Cardiac fibroblast (primary cell): ENCODE data around the gene JADE3.
A peak's percentile ranks its signal among the peaks of the same experiment; 100 is the strongest.

Experiments used
- DNase-seq, 2 donors: peaks; one replicate each; pipeline versions ENCODE4 v3.0.0 to v3.0.0-alpha.2; 2010; ENCODE audit warnings: low read depth in 2 of 2
- H3K4me3 ChIP-seq, 2 donors: replicated peaks in 1 of 2; 1 replicate in 1 of 2; 2 replicates in 1 of 2; pipeline ENCODE4 v1.5.1; 2011; ENCODE audit warnings: low read depth in 2 of 2, low read length in 2 of 2, mild to moderate bottlenecking in 2 of 2, moderate library complexity in 1 of 2
- CTCF ChIP-seq: IDR thresholded peaks from one replicate; pipeline ENCODE4 v1.5.1; 2011; ENCODE audit warnings: low read depth, mild to moderate bottlenecking, low read length, inconsistent platforms

The JADE3 gene

GRCh38 chrX:46991664-46992063 lies 79.4 kb downstream of the JADE3 start:
- H3K4me3 ChIP-seq = no peak overlapping the region
- TF ChIP-seq CTCF = no peak

GRCh38 chrX:46992070-46992469 lies 79.8 kb downstream of the JADE3 start:
- no peak for DNase-seq
- TF ChIP-seq CTCF = no peak
- no peak overlapping the region for H3K4me3 ChIP-seq

More at GRCh38 chrX:46991664-46992063, 79.4 kb downstream of the JADE3 start:
- no peak for DNase-seq

GRCh38 chrX:46994096-46994495 lies 81.9 kb downstream of the JADE3 start:
- no peak for TF ChIP-seq CTCF
- H3K4me3 ChIP-seq = no peak overlapping the region
- peak in 1 of 2 donors; percentile 3 for DNase-seq

- no peak for DNase-seq
- no peak overlapping the region for H3K4me3 ChIP-seq
- no peak for TF ChIP-seq CTCF
These were observed 99.9 kb downstream of the JADE3 start for GRCh38 chrX:47012131-47012530.

GRCh38 chrX:47026198-47026597 lies 114.0 kb downstream of the JADE3 start:
- no peak overlapping the region for H3K4me3 ChIP-seq
- DNase-seq = no peak
- no peak for TF ChIP-seq CTCF

GRCh38 chrX:47030339-47030738 lies 118.1 kb downstream of the JADE3 start:
- peak; percentile 77 to 83 for DNase-seq
- TF ChIP-seq CTCF = peak; percentile 29
- no peak overlapping the region for H3K4me3 ChIP-seq

- peak; percentile 0 to 6 for DNase-seq
- H3K4me3 ChIP-seq = no peak overlapping the region
These were observed 135.8 kb downstream of the JADE3 start for GRCh38 chrX:47047989-47048388.

More at GRCh38 chrX:47047989-47048388, 135.8 kb downstream of the JADE3 start:
- no peak for TF ChIP-seq CTCF
